D341Med (cell line): ENCODE results near the gene CCDC34.

ENCODE experiments used
- DNase-seq: peaks from one replicate; pipeline ENCODE4 v3.0.0; 2012; ENCODE audit warnings: low spot score

Gene CCDC34

DNA sequence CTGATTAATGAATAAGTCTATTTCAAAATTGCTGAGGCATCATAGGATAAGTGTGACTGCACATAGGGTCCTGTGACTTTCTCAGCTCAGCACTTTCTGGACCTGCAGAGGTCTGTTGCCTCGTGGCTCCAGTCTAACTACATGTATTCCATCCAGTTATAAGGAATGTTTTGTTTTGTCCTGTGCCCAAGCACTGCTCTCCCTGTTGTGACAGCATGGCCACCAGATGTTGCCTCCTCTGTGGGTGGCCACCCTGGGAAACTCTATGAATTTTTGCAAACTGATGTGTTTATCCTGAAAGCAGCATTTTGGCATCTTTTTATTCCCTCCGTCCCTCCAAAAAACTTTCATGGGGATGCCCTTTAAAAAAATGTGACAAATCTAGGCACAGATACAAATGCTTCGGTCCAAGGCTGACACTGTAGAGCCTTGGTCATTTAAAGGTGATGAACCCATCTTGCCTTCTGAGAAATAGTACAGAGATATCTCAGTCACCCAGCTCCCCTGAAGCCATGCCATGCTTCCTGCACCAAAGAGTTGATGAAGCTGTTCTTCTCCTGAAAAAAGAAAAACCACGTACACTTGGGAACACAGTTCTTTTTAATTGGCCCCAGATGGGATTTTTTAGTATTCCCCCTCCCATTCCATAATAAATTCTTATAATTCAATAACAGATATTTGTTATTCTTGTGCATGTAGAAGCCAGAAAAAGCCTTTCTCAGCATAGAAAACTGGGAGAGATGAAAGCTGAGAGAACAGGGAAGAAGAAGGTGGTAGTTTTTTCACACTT is 72.6 kb downstream of the CCDC34 start:
- DNase-seq, result no peak
